HepG2 (cell line): ENCODE measurements around the gene ZNF84. TPM values are rescaled to one million over a fixed set of nuclear protein-coding genes. Genes with fewer than 3 reads are reported as not detected.

Source experiments
- ARNT ChIP-seq: fragments of 450-650 bp; IDR thresholded peaks from 2 replicates; pipeline ENCODE4 v1.6.1; 2017
- ATF7 ChIP-seq, 2 experiments: fragments of 450-650 bp in 1 of 2; sonication (generic) in 1 of 2; formaldehyde crosslinking in 1 of 2; IDR thresholded peaks; 2 replicates each; pipeline versions ENCODE4 v1.4.0 to v1.6.1; 2016 to 2020; ENCODE audit warnings: antibody characterized with exemption in 1 of 2, mild to moderate bottlenecking in 1 of 2, missing genetic modification reagents in 1 of 2
- FOSL1 ChIP-seq: sonication (generic); formaldehyde crosslinking; IDR thresholded peaks from 2 replicates; pipeline ENCODE4 v1.9.0; 2021; ENCODE audit warnings: missing genetic modification reagents, borderline replicate concordance
- GLI4 ChIP-seq: sonication (generic); formaldehyde crosslinking; IDR thresholded peaks from 2 replicates; pipeline ENCODE4 v1.5.1; 2020; ENCODE audit warnings: missing genetic modification reagents, mild to moderate bottlenecking, moderate library complexity, borderline replicate concordance
- HNRNPUL1 ChIP-seq: fragments of 200-400 bp; formaldehyde crosslinking; IDR thresholded peaks from 2 replicates; pipeline ENCODE4 v1.6.1; 2017; ENCODE audit warnings: low read depth, mild to moderate bottlenecking, low read length, moderate library complexity
- KDM4B ChIP-seq: sonication (generic); formaldehyde crosslinking; IDR thresholded peaks from 2 replicates; pipeline ENCODE4 v1.4.0; 2020; ENCODE audit warnings: missing genetic modification reagents
- KMT2A ChIP-seq: sonication (generic); formaldehyde crosslinking; IDR thresholded peaks from 2 replicates; pipeline ENCODE4 v1.4.0; 2020; ENCODE audit warnings: missing genetic modification reagents
- MTA3 ChIP-seq: sonication (generic); formaldehyde crosslinking; IDR thresholded peaks from 2 replicates; pipeline ENCODE4 v1.4.0; 2020; ENCODE audit warnings: missing genetic modification reagents
- NRL ChIP-seq: sonication (generic); formaldehyde crosslinking; IDR thresholded peaks from 2 replicates; pipeline ENCODE4 v1.5.0; 2020; ENCODE audit warnings: missing genetic modification reagents, mild to moderate bottlenecking, moderate library complexity, borderline replicate concordance
- POLR2A ChIP-seq, 2 experiments: IDR thresholded peaks; 2 replicates each; pipeline ENCODE4 v1.6.1; 2011; ENCODE audit warnings: low read depth in 2 of 2, low read length in 2 of 2, mild to moderate bottlenecking in 1 of 2, moderate library complexity in 1 of 2; ENCODE audit not compliant: insufficient read depth in 1 of 2
- TEAD3 ChIP-seq: optimal IDR thresholded peaks from 2 replicates; pipeline ENCODE3; 2016; ENCODE audit warnings: borderline replicate concordance
- TOE1 ChIP-seq: sonication (generic); formaldehyde crosslinking; IDR thresholded peaks from 2 replicates; pipeline ENCODE4 v1.4.0; 2020; ENCODE audit warnings: mild to moderate bottlenecking, missing genetic modification reagents
- ZFP1 ChIP-seq: IDR thresholded peaks from 2 replicates; pipeline ENCODE4 v1.6.1; 2016
- ZNF33A ChIP-seq: sonication (generic); formaldehyde crosslinking; IDR thresholded peaks from 2 replicates; pipeline ENCODE4 v1.5.1; 2020; ENCODE audit warnings: missing genetic modification reagents, mild to moderate bottlenecking, moderate library complexity, borderline replicate concordance
- ZNF607 ChIP-seq: sonication (generic); formaldehyde crosslinking; IDR thresholded peaks from 2 replicates; pipeline ENCODE4 v1.5.1; 2020; ENCODE audit warnings: missing genetic modification reagents, mild to moderate bottlenecking, borderline replicate concordance
- ZNF747 ChIP-seq: sonication (generic); formaldehyde crosslinking; IDR thresholded peaks from 2 replicates; pipeline ENCODE4 v1.8.1; 2023; ENCODE audit warnings: missing genetic modification reagents, mild to moderate bottlenecking, borderline replicate concordance
- ZSCAN31 ChIP-seq: sonication (generic); formaldehyde crosslinking; IDR thresholded peaks from 2 replicates; pipeline ENCODE4 v1.5.0; 2020; ENCODE audit warnings: low read depth, mild to moderate bottlenecking, missing genetic modification reagents
- polyA plus RNA-seq, 8 experiments: library from polyadenylated mRNA; depleted of rRNA in 3 of 8; stranded (reverse) in 7 of 8; unstranded in 1 of 8; fragments of >200 nt; fragmentation: Illumina TruSeq in 4 of 8; extraction: Trizol in 4 of 8; gene quantifications; 2 replicates each; pipeline versions ENCODE4 v1.2.1 to v1.2.3, GENCODE V29; 2011 to 2016; ENCODE audit warnings: low read depth in 4 of 8, missing spikeins in 1 of 8, mixed read lengths in 1 of 8; ENCODE audit not compliant: insufficient read depth in 1 of 8
- total RNA-seq, 5 experiments: library from RNA; depleted of rRNA; stranded (reverse); fragments of >200 nt; fragmentation: Illumina TruSeq; extraction: Trizol; gene quantifications; 2 replicates each; pipeline ENCODE4 v1.2.3, GENCODE V29; 2016; ENCODE audit warnings: low read depth in 1 of 5
- TF ChIP-seq, protein P1 (sequence below): sonication (generic); formaldehyde crosslinking; IDR thresholded peaks from 2 replicates; pipeline ENCODE4 v1.8.0; 2022; ENCODE audit warnings: mild to moderate bottlenecking, missing genetic modification reagents, moderate library complexity
- TF ChIP-seq, protein P2 (sequence below): IDR thresholded peaks from 2 replicates; pipeline ENCODE4 v1.6.1; 2018; ENCODE audit warnings: missing genetic modification reagents
- TF ChIP-seq, protein P3 (sequence below): sonication (generic); formaldehyde crosslinking; IDR thresholded peaks from 2 replicates; pipeline ENCODE4 v1.4.0; 2020; ENCODE audit warnings: missing genetic modification reagents, borderline replicate concordance
- TF ChIP-seq, protein P4 (sequence below): sonication (generic); formaldehyde crosslinking; IDR thresholded peaks from 2 replicates; pipeline ENCODE4; 2020; ENCODE audit warnings: missing genetic modification reagents, mild to moderate bottlenecking, borderline replicate concordance
- TF ChIP-seq, protein P5 (sequence below): sonication (generic); formaldehyde crosslinking; IDR thresholded peaks from 2 replicates; pipeline ENCODE4 v1.9.0; 2022; ENCODE audit warnings: missing genetic modification reagents, mild to moderate bottlenecking, borderline replicate concordance

Gene ZNF84
- total and polyA plus RNA-seq, 2 of the 13 experiments (the other 11 are each of a cell fraction or from before 2014, with no cell fraction given), result 15.5 to 21.8 TPM

DNA sequence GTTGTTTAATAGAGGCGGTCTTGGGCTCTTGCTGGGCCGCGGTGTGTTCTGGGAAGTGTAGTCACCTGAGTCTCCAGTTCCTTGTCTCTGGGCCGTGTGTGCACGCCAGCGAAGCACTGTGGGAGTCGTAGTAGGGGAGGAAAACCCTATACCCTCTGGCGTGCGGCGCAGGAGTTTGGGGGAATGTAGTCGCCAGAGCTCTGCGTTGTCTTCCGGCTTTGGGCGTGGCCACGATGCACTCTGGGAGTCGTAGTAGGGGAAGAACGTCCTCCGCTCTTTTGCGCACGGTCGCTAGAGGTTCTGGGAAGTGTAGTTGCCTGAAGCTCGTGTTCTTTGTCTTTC, 42.7 kb downstream of the ZNF84 start (continued):
- TF ChIP-seq ATF7 (IDR thresholded peaks at IDR 0.05), result no peak
- TF ChIP-seq ATF7 (CRISPR knock-in tag; IDR thresholded peaks at IDR 0.05), result no peak; the same call in 1 of the 2 replicates
- no peak for TF ChIP-seq ZNF33A (CRISPR knock-in tag)
- TF ChIP-seq, protein P1, sequence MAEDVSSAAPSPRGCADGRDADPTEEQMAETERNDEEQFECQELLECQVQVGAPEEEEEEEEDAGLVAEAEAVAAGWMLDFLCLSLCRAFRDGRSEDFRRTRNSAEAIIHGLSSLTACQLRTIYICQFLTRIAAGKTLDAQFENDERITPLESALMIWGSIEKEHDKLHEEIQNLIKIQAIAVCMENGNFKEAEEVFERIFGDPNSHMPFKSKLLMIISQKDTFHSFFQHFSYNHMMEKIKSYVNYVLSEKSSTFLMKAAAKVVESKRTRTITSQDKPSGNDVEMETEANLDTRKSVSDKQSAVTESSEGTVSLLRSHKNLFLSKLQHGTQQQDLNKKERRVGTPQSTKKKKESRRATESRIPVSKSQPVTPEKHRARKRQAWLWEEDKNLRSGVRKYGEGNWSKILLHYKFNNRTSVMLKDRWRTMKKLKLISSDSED (CRISPR knock-in tag), result no peak
- TF ChIP-seq TOE1 (CRISPR knock-in tag), result no peak
- peak; percentile 35; the same call in 1 of the 2 replicates for TF ChIP-seq ZNF607 (CRISPR knock-in tag)
- no peak for TF ChIP-seq FOSL1 (CRISPR knock-in tag)
- TF ChIP-seq GLI4, result no peak
- TF ChIP-seq, protein P2, sequence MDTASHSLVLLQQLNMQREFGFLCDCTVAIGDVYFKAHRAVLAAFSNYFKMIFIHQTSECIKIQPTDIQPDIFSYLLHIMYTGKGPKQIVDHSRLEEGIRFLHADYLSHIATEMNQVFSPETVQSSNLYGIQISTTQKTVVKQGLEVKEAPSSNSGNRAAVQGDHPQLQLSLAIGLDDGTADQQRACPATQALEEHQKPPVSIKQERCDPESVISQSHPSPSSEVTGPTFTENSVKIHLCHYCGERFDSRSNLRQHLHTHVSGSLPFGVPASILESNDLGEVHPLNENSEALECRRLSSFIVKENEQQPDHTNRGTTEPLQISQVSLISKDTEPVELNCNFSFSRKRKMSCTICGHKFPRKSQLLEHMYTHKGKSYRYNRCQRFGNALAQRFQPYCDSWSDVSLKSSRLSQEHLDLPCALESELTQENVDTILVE, result no peak; the same call in 1 of the 2 replicates
- TF ChIP-seq ZSCAN31 (CRISPR knock-in tag), result no peak; the same call in 1 of the 2 replicates
- no peak for TF ChIP-seq MTA3 (CRISPR knock-in tag)
- no peak; the same call in 1 of the 2 replicates for TF ChIP-seq ZFP1
- TF ChIP-seq KMT2A (CRISPR knock-in tag), result no peak
- TF ChIP-seq, protein P3, sequence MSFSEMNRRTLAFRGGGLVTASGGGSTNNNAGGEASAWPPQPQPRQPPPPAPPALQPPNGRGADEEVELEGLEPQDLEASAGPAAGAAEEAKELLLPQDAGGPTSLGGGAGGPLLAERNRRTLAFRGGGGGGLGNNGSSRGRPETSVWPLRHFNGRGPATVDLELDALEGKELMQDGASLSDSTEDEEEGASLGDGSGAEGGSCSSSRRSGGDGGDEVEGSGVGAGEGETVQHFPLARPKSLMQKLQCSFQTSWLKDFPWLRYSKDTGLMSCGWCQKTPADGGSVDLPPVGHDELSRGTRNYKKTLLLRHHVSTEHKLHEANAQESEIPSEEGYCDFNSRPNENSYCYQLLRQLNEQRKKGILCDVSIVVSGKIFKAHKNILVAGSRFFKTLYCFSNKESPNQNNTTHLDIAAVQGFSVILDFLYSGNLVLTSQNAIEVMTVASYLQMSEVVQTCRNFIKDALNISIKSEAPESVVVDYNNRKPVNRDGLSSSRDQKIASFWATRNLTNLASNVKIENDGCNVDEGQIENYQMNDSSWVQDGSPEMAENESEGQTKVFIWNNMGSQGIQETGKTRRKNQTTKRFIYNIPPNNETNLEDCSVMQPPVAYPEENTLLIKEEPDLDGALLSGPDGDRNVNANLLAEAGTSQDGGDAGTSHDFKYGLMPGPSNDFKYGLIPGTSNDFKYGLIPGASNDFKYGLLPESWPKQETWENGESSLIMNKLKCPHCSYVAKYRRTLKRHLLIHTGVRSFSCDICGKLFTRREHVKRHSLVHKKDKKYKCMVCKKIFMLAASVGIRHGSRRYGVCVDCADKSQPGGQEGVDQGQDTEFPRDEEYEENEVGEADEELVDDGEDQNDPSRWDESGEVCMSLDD (CRISPR knock-in tag), result no peak
- no peak for TF ChIP-seq HNRNPUL1
- peak; percentile 94 for TF ChIP-seq TEAD3 (CRISPR knock-in tag)
- TF ChIP-seq POLR2A (IDR thresholded peaks at IDR 0.05; ENCODE audit: insufficient read depth in 1 of 2, low read depth in 2 of 2, low read length in 2 of 2), result peak in 1 of 2 experiments; percentile 76; a peak in 1 of 4 replicates
- no peak for TF ChIP-seq ARNT
- no peak for TF ChIP-seq ZNF747 (CRISPR knock-in tag)
- TF ChIP-seq, protein P4, sequence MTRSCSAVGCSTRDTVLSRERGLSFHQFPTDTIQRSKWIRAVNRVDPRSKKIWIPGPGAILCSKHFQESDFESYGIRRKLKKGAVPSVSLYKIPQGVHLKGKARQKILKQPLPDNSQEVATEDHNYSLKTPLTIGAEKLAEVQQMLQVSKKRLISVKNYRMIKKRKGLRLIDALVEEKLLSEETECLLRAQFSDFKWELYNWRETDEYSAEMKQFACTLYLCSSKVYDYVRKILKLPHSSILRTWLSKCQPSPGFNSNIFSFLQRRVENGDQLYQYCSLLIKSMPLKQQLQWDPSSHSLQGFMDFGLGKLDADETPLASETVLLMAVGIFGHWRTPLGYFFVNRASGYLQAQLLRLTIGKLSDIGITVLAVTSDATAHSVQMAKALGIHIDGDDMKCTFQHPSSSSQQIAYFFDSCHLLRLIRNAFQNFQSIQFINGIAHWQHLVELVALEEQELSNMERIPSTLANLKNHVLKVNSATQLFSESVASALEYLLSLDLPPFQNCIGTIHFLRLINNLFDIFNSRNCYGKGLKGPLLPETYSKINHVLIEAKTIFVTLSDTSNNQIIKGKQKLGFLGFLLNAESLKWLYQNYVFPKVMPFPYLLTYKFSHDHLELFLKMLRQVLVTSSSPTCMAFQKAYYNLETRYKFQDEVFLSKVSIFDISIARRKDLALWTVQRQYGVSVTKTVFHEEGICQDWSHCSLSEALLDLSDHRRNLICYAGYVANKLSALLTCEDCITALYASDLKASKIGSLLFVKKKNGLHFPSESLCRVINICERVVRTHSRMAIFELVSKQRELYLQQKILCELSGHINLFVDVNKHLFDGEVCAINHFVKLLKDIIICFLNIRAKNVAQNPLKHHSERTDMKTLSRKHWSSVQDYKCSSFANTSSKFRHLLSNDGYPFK (CRISPR knock-in tag), result no peak; the same call in 1 of the 2 replicates
- TF ChIP-seq NRL, result no peak
- TF ChIP-seq KDM4B (CRISPR knock-in tag), result no peak
- TF ChIP-seq, protein P5, sequence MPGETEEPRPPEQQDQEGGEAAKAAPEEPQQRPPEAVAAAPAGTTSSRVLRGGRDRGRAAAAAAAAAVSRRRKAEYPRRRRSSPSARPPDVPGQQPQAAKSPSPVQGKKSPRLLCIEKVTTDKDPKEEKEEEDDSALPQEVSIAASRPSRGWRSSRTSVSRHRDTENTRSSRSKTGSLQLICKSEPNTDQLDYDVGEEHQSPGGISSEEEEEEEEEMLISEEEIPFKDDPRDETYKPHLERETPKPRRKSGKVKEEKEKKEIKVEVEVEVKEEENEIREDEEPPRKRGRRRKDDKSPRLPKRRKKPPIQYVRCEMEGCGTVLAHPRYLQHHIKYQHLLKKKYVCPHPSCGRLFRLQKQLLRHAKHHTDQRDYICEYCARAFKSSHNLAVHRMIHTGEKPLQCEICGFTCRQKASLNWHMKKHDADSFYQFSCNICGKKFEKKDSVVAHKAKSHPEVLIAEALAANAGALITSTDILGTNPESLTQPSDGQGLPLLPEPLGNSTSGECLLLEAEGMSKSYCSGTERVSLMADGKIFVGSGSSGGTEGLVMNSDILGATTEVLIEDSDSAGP (CRISPR knock-in tag), result peak; percentile 83; the same call in 1 of the 2 replicates
